SK-N-MC (cell line): Measurements from ENCODE around the gene ERFL.

Experiments
- EZH2 ChIP-seq: fragments of 200-600 bp; sonication (generic); IDR thresholded peaks from one replicate; pipeline ENCODE4 v1.6.1; 2017; ENCODE audit warnings: antibody characterized with exemption
- POLR2AphosphoS5 ChIP-seq: IDR thresholded peaks from 2 replicates; pipeline ENCODE4 v1.6.1; 2012; ENCODE audit warnings: mild to moderate bottlenecking, low read depth, low read length, borderline replicate concordance

GRCh38 chr19:41907994-41908615 lies 20.1 kb downstream of the ERFL start:
- TF ChIP-seq POLR2AphosphoS5 (no peak), EZH2 (no peak)
